Right cardiac atrium (tissue), 5 donors: ENCODE measurements around the gene RSRC1. TPM values are rescaled to one million over a fixed set of nuclear protein-coding genes. Genes with fewer than 3 reads are reported as not detected.
A peak's percentile ranks its signal among the peaks of the same experiment; 100 is the strongest.

ENCODE experiments used
- ATAC-seq, 2 donors: fragments of 200-7000 bp; cut with Tn5 transposase; one replicate each; pipeline versions ENCODE4 v1.8.0 to v1.9.1; 2020; ENCODE audit warnings: moderate library complexity in 2 of 2, mild to moderate bottlenecking in 1 of 2
- DNase-seq, 3 donors: peaks; one replicate each; pipeline ENCODE4 v3.0.0-alpha.2; 2020
- H3K27ac ChIP-seq: one replicate; pipeline ENCODE4 v1.5.1; 2013; ENCODE audit warnings: mild to moderate bottlenecking, low read length, control low read depth, moderate library complexity
- H3K27me3 ChIP-seq: one replicate; pipeline ENCODE4 v1.6.1; 2013; ENCODE audit not compliant: control insufficient read depth, insufficient read depth
- H3K4me1 ChIP-seq: one replicate; pipeline ENCODE4 v1.6.1; 2013; ENCODE audit warnings: low read length; ENCODE audit not compliant: control insufficient read depth, insufficient read depth
- H3K4me3 ChIP-seq: one replicate; pipeline ENCODE4 v1.5.1; 2013; ENCODE audit warnings: low read length, control low read depth
- H3K9me3 ChIP-seq: one replicate; pipeline ENCODE4 v1.6.1; 2013; ENCODE audit warnings: low read length; ENCODE audit not compliant: control insufficient read depth
- WGBS: extraction: QIAGEN DNeasy Blood & Tissue Kit; methylation state at CpG from one replicate; pipeline ENCODE4 v1.1.7; 2013; 5-methylcytosine and 5-hydroxymethylcytosine counted together
- intact Hi-C, 4 donors: fragments of 100-400 bp; cut with DNase I; formaldehyde crosslinking; loops; one replicate each; pipeline versions ENCODE4 v1.11.0 to v1.14.0; 2022 to 2023
- polyA plus RNA-seq: library from polyadenylated mRNA; stranded (reverse); fragments of 200-250 nt; gene quantifications from one replicate; pipeline ENCODE4 v1.2.3, GENCODE V29; 2013
- total RNA-seq, 4 donors: library from RNA; stranded (reverse); fragmentation: NEBNext Ultra II Directional; extraction: Animal tissue kit (Norgen Biotek cat#: 25700); gene quantifications; one replicate each; pipeline ENCODE4 v1.2.1, GENCODE V29; 2021
- donor health status: healthy with polysubstance abuse.
- donor health status: DM: no; HTN: yes; CAD: no.
- donor health status: DM: no; HTN: no; CAD: no.
- donor health status: DM: no; HTN: yes; CAD: no; lungs with severe emphysema.
- donor health status: DM: yes; HTN: yes; CAD: no.

RSRC1 gene
- total and polyA plus RNA-seq, 5 donors, result 23.0 to 31.0 (median 28.2) TPM

DNA sequence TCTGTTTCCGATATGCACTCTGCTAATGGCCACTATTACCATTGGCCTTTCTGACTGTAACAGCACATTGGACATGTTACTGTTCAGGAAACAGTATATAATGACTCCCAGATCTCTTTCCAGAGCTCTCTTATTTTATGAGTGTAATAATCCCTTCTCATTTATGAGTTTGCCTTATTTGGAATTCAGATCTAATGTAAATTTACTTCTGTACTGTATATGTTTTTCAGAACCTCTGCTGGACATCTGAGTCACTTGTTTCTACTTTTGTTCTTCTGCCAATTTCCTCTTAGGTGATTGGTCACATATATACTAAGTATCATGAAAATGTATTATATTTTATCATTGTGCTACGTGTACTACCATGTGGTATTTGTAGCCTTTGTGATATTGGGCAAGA lies 30.5 kb downstream of the RSRC1 start:
- Histone ChIP-seq H3K27ac (no peak overlapping the region), H3K27me3 (no peaks in the 10 kb centered on the region), H3K4me1 (no peaks in the 10 kb centered on the region), H3K9me3 (no peaks in the 10 kb centered on the region), H3K4me3 (no peak overlapping the region)
- 98% methylated on average over 2 of the region's 2 CpGs for WGBS
- DNase-seq (no peak), ATAC-seq (no peak)
- intact Hi-C loops, result no loop called here

DNA sequence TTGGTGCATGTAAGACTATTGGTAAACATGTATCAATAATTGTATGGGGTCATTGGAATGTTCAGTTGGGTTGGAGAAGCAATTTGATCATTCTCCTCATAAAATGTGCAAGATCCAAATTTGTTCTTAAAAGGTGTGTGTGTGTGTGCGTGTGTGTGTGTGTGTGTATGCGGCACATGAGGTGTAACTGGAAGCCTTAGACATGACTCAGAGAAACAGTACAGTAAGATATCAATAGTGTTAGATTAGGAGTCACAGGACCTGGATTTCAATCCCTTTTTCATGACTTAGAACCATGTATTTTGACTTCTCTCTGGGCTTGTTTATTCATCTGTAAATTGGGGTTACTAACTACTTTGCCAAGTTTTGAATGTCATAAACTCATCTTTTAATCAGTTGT lies 38.3 kb downstream of the RSRC1 start:
- no peak for ATAC-seq
- intact Hi-C loops, result no loop called here
- WGBS, result 84% methylated on average over 2 of the region's 2 CpGs

DNA sequence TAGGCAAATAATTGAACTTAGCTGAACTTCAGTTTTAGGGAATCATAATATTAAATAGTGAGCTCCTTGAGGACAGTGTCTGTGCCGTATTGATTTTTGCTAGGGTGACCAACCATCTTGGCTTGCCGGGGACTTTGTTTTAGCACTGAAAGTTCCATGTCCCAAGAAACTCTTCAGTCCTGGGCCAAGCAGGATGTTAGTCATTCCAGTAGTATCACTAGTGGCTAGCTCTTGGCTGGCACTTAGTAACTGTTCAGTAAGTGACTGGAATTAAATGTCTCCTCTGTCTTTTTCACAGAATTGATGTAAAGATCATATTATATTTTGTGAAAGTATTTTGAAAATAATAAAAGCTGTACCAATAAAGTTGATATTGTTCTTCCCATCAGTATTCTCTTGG lies 42.3 kb downstream of the RSRC1 start:
- Histone ChIP-seq H3K27ac (no peak overlapping the region), H3K4me1 (peaks cover 3% of the 10 kb centered on the region), H3K27me3 (no peaks in the 10 kb centered on the region), H3K9me3 (no peaks in the 10 kb centered on the region), H3K4me3 (no peak overlapping the region)
- peak; percentile 63 to 89 for ATAC-seq
- peak in 1 of 3 donors; percentile 11 for DNase-seq
- intact Hi-C loops, result no loop called here
- WGBS, result 53% methylated on average over 2 of the region's 2 CpGs

More for the DNA sequence above, 38.3 kb downstream of the RSRC1 start:
- Histone ChIP-seq H3K27me3 (no peaks in the 10 kb centered on the region), H3K9me3 (no peaks in the 10 kb centered on the region), H3K4me1 (peaks cover 3% of the 10 kb centered on the region), H3K4me3 (no peak overlapping the region), H3K27ac (no peak overlapping the region)
- no peak for DNase-seq

DNA sequence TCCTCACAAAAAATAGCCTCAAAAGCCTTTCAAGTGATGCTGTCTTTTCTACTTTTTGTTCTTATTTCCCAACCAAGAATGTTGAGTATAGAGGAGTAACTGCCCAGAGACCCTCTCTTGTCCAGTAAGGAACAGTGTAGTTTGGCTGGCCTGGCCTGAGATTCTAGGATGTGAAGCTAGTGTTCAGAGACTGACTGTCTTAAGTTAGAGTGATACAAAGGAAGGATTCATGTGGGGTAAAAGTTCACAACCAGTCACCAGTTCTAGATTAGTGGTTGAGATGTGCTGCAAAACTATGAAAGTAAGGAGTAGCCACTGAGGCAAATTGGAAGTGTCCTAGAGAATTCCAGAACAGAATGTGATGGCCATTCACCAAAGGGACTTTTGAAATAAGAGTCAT lies 49.1 kb downstream of the RSRC1 start:
- ATAC-seq (no peak), DNase-seq (no peak)

DNA sequence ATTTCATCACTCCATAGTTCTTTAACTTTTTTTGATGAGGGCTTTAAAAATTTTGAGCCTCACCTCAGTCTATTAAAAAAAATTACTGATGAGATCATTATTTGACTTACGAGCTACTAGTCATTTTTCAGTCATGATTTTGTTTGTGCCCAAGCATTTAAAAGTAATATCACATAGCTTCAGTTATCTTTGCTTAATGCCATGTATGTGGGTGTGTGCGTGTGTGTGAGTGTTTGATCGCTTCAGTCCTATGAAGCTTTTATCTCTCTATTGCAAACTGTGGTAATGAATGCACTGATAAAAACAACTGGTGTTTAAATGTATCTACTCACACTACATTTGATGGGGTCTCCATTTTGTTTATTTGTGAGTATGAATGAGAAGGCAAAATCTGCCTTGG lies 49.8 kb downstream of the RSRC1 start:
- no peak for ATAC-seq
- WGBS, result 82% methylated on average over 3 of the region's 3 CpGs
- Histone ChIP-seq H3K27ac (no peak overlapping the region), H3K4me3 (no peak overlapping the region), H3K4me1 (no peaks in the 10 kb centered on the region), H3K27me3 (no peaks in the 10 kb centered on the region), H3K9me3 (no peaks in the 10 kb centered on the region)
- no peak for DNase-seq
- intact Hi-C loops, result no loop called here

More for the DNA sequence above, 49.1 kb downstream of the RSRC1 start:
- H3K9me3 ChIP-seq, result no peaks in the 10 kb centered on the region
- no peaks in the 10 kb centered on the region for H3K4me1 ChIP-seq
- no peak overlapping the region for H3K4me3 ChIP-seq
- no peaks in the 10 kb centered on the region for H3K27me3 ChIP-seq
- intact Hi-C loops, result no loop called here
- no peak overlapping the region for H3K27ac ChIP-seq

DNA sequence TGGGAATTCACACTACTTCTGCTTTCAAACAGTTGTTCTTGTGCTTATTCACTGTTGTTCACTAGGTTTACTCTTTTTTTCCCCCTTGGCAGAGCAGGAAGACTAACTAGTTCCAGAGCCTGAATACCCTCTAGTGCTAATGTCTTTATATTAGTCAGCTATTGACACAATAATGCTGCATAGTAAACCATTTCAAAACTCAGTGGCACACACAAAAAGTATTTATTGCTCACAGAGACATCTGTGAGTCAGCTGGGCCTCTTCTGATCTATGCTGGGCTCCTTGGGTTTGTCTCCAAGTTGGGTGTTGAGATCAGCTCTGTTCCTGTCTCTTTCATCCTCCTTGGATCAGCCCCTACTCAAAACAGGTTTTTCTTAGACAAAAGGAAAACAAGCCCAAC lies 51.1 kb downstream of the RSRC1 start:
- DNase-seq (no peak), ATAC-seq (no peak)
- Histone ChIP-seq H3K9me3 (no peaks in the 10 kb centered on the region), H3K27me3 (no peaks in the 10 kb centered on the region), H3K4me3 (no peak overlapping the region), H3K27ac (no peak overlapping the region), H3K4me1 (no peaks in the 10 kb centered on the region)
- intact Hi-C loops, result no loop called here

DNA sequence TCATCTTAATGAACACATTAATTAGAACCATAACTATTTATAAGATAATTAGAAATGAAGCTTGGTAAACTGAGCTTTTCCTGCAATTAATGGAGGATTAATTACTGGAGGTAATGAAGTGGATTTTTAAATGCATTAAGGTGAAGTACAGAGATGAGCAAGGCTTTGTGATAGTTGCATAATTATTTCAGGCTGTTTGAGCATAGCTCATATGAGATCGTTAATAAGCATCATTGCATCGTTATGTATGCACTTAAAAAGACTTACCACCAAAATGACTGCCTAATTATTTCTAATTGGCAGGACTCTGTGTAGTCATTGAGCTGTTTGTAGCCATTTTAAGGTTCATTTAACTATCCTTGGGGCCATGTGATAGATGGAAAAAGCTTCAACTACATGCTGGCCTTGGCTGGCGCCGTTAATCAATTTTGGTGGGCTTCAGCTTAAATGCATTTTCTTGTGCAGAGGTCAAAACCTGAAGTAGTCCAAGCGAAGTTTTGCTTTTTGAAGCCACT lies 55.3 kb downstream of the RSRC1 start:
- no peak overlapping the region for H3K27ac ChIP-seq
- intact Hi-C loops, result no loop called here
- no peak for ATAC-seq

DNA sequence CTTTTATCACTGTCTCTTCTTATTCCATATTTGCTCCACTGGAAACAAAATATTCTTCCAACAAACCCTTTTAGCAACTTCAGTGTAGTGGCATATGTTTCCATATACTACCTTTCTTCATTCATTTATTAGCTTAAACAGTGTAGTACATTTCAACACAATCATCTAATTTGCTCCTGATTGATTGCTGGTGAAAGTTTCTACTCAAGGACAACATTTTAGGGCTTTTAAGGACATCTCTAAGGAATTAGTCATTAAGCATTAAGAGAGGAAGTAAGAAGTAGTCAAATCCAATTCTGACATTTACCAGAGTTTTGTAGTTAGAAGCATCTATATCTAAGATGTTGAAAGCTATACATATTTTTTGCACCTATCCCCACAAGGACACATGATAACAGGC lies 55.8 kb downstream of the RSRC1 start:
- intact Hi-C loops, result no loop called here
- Histone ChIP-seq H3K4me1 (no peaks in the 10 kb centered on the region), H3K27me3 (no peaks in the 10 kb centered on the region), H3K27ac (no peak overlapping the region), H3K4me3 (no peak overlapping the region), H3K9me3 (no peaks in the 10 kb centered on the region)
- ATAC-seq (no peak), DNase-seq (no peak)

More for the DNA sequence above, 55.3 kb downstream of the RSRC1 start:
- H3K9me3 ChIP-seq, result no peaks in the 10 kb centered on the region
- no peaks in the 10 kb centered on the region for H3K4me1 ChIP-seq
- H3K27me3 ChIP-seq, result no peaks in the 10 kb centered on the region
- no peak overlapping the region for H3K4me3 ChIP-seq
- 94% methylated on average over 5 of the region's 5 CpGs for WGBS
- no peak for DNase-seq

DNA sequence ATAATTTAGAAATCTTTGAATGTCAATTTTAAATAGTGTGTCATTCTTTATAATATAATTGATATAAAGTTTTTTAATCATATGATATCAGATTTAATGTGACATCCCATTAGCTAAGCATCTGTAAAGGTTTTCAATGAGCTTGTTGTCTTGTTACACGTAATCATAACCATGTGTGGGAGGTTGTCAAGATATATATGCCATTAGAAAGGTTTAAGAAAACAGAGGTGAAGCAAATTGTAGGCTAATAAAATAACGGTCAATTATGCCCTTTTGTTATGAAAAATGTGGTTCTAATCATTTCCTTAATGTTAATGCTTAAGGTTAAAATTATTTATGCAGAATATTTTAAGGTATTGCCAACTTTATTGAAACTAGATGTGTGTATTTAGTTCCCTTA lies 56.3 kb downstream of the RSRC1 start:
- Histone ChIP-seq H3K9me3 (no peaks in the 10 kb centered on the region), H3K27ac (no peak overlapping the region), H3K4me3 (no peak overlapping the region), H3K27me3 (no peaks in the 10 kb centered on the region), H3K4me1 (no peaks in the 10 kb centered on the region)
- DNase-seq, result no peak
- intact Hi-C loops, result no loop called here
- 89% methylated on average over 2 of the region's 2 CpGs for WGBS
- ATAC-seq, result no peak

DNA sequence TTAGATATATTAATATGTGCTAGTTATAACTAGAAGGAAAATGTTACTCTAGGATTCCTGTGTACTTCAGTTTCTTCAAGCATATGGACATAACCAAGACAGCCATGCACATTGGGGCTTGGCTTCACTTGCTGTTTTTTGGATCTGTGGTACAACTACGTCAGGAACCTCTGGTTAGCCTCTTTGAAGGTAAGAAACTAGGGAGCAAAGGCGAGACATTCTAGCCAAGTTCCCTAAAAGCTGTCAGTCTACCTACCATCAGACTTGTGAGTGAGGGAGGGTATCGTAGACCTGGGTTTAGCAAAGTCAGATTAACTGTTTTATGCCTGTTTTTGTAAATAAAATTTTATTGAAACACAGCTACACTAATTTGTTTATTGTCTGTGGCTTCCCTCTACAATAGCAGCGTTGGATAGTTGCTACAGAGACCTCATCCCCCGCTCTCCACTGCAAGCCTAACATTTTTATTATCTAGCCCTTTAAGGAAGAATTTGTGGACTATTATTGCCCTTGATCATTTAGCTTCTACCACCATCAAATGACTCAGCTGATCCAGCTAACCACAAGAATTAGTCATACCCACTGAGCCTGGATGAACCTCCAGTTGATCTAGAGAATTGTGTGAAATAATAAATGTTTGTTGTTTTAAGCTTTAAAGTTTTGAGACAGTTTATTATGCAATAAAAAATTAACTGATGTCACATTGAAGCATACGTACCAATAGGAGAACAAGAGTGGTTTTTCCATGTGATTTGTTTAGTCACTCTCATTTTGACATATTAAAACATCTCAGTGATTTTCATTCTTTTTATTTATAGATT lies 58.1 kb downstream of the RSRC1 start:
- Histone ChIP-seq H3K4me1 (no peaks in the 10 kb centered on the region), H3K9me3 (no peaks in the 10 kb centered on the region), H3K27ac (no peak overlapping the region), H3K4me3 (no peak overlapping the region), H3K27me3 (no peaks in the 10 kb centered on the region)
- ATAC-seq, result peak in 1 of 2 donors; percentile 29
- intact Hi-C loops, result no loop called here
- no peak for DNase-seq
- WGBS, result 82% methylated on average over 6 of the region's 6 CpGs

DNA sequence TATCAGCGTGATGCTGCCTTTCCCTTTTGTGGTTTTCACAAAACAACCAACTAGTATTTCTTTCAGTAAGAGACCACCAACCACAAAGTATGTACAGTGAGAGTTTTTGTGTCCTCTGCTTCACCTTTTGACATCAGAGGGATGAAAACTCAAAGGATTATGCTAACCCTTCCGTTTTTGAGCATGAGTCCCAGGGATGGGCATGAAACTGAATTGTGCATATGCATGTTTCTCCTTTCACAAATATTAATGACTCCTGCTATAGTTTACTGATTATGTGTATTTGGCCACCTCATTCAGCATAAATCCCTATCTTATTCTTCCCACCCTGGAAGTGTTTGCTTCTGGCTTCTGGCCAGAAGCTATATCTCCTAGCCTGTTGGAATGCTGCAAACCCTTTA lies 59.2 kb downstream of the RSRC1 start:
- ATAC-seq, result no peak
- H3K9me3 ChIP-seq, result no peaks in the 10 kb centered on the region
- intact Hi-C loops, result no loop called here
- DNase-seq, result no peak
- WGBS, result 66% methylated on average over 2 of the region's 2 CpGs
- no peak overlapping the region for H3K27ac ChIP-seq
- no peaks in the 10 kb centered on the region for H3K27me3 ChIP-seq
- H3K4me3 ChIP-seq, result no peak overlapping the region
- H3K4me1 ChIP-seq, result no peaks in the 10 kb centered on the region

DNA sequence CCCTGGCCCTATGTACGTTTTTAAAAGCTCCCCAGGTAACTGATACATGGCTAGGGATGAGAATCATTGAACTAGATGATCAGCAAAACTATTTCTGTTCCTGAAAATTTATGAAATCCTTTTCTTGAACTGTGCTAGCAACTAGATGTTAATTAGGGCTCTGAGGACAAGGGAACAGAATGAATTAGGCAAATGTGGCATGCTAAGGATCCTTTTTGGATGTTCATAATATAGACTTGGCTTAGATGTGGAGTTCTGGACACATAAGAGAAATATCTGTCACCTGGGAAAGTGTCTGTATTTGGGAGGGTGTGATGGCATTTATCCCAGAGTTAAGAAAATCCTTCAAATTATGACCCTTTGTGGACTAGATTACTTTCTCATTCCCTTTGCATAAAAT lies 71.2 kb downstream of the RSRC1 start:
- DNase-seq, result no peak
- intact Hi-C loops, result no loop called here
- WGBS, result 80% methylated on average over 1 of the region's 1 CpG

More for the DNA sequence above, 71.2 kb downstream of the RSRC1 start:
- Histone ChIP-seq H3K9me3 (no peaks in the 10 kb centered on the region), H3K4me1 (no peaks in the 10 kb centered on the region), H3K4me3 (no peak overlapping the region), H3K27me3 (no peaks in the 10 kb centered on the region), H3K27ac (no peak overlapping the region)
- ATAC-seq, result no peak
